GM10847 (cell line): ENCODE data around the gene NLRC5.

Source experiments
- POLR2A ChIP-seq: IDR thresholded peaks from 2 replicates; pipeline ENCODE4 v1.6.1; 2011; ENCODE audit not compliant: insufficient read length; ENCODE audit errors: extremely low read depth

Gene NLRC5

GRCh38 chr16:57054771-57055170 lies 65.4 kb downstream of the NLRC5 start:
- no peak for TF ChIP-seq POLR2A

- TF ChIP-seq POLR2A = no peak
Observed at GRCh38 chr16:57055671-57056070, 66.3 kb downstream of the NLRC5 start.

GRCh38 chr16:57058291-57058861 lies 69.0 kb downstream of the NLRC5 start:
- TF ChIP-seq POLR2A = no peak

- TF ChIP-seq POLR2A = no peak
Observed at GRCh38 chr16:57060323-57061083, 71.1 kb downstream of the NLRC5 start.

- no peak for TF ChIP-seq POLR2A
Observed at GRCh38 chr16:57061084-57061905, 71.9 kb downstream of the NLRC5 start.

GRCh38 chr16:57062329-57062728 lies 73.0 kb downstream of the NLRC5 start:
- TF ChIP-seq POLR2A = no peak

GRCh38 chr16:57064995-57065394 lies 75.6 kb downstream of the NLRC5 start:
- TF ChIP-seq POLR2A = no peak

GRCh38 chr16:57066625-57067024 lies 77.3 kb downstream of the NLRC5 start:
- TF ChIP-seq POLR2A = no peak

GRCh38 chr16:57067347-57067746 lies 78.0 kb downstream of the NLRC5 start:
- TF ChIP-seq POLR2A = no peak

- TF ChIP-seq POLR2A = no peak
Observed at GRCh38 chr16:57069053-57069452, 79.7 kb downstream of the NLRC5 start.

GRCh38 chr16:57069635-57070370 lies 80.4 kb downstream of the NLRC5 start:
- TF ChIP-seq POLR2A = no peak

GRCh38 chr16:57070424-57070823 lies 81.1 kb downstream of the NLRC5 start:
- no peak for TF ChIP-seq POLR2A

GRCh38 chr16:57071831-57072582 lies 82.7 kb downstream of the NLRC5 start:
- TF ChIP-seq POLR2A = no peak

GRCh38 chr16:57072616-57073275 lies 83.4 kb downstream of the NLRC5 start:
- no peak for TF ChIP-seq POLR2A
